ENCODE measurements around the gene PCAT6. TPM values are rescaled to one million over a fixed set of nuclear protein-coding genes. Genes with fewer than 3 reads are reported as not detected.

PCAT6 gene
- total and polyA plus RNA-seq, 2 of the 8 experiments (the other 6 are each of a cell fraction or from before 2014, with no cell fraction given), result 4.6 to 14.7 TPM

GRCh38 chr1:202809597-202810159 is 1.1 kb upstream of the PCAT6 start:
- Histone ChIP-seq H3K79me1 (ENCODE audit: low read depth, low read length) (no peaks in the 10 kb centered on the region), H4K91ac (replicated peaks; ENCODE audit: insufficient read length, low read length) (no peak overlapping the region), H3K56ac (replicated peaks; ENCODE audit: insufficient read length, low read depth, low read length) (no peak overlapping the region), H3K23me2 (ENCODE audit: low read depth, low read length) (peaks cover 14% of the 10 kb centered on the region), H3K4me3 (ENCODE audit: extremely low read depth in 1 of 4, insufficient read depth in 2 of 4, low read depth in 3 of 4, low read length in 4 of 4) (peak overlapping the region; percentile 49 to 84 (median 64); a peak in 5 of 8 replicates), H3K9me3 (ENCODE audit: insufficient read depth in 2 of 2, low read depth in 1 of 2, low read length in 1 of 2) (no peaks in the 10 kb centered on the region), H3K36me3 (ENCODE audit: control insufficient read depth in 2 of 4, insufficient read depth in 4 of 4, low read length in 3 of 4) (no peaks in the 10 kb centered on the region), H3K79me2 (ENCODE audit: control insufficient read depth in 1 of 2, insufficient read depth in 2 of 2, low read length in 2 of 2) (peaks cover 21 to 44% of the 10 kb centered on the region in 2 experiments), H2BK20ac (ENCODE audit: low read length) (peak overlapping the region; percentile 55; the same call in 1 of the 2 replicates), H3K23ac (ENCODE audit: insufficient read length) (no peak overlapping the region), H4K5ac (ENCODE audit: insufficient read length, low read depth, low read length) (no peak overlapping the region), H2AFZ (ENCODE audit: low read length) (0 out of 2 replicates have a peak overlapping the region, but pooled peaks have one; percentile 29), H2AK5ac (ENCODE audit: low read depth, low read length) (no peak overlapping the region), H2BK15ac (ENCODE audit: low read length) (no peak overlapping the region), H4K20me1 (replicated peaks in 1 of 2; ENCODE audit: control insufficient read depth in 1 of 2, insufficient read depth in 2 of 2, low read length in 2 of 2) (no peaks in the 10 kb centered on the region), H4K8ac (ENCODE audit: extremely low read depth, insufficient read depth, low read length) (no peak overlapping the region), H2BK12ac (ENCODE audit: low read depth, low read length) (peak overlapping the region; percentile 84; the same call in 1 of the 2 replicates), H3K14ac (ENCODE audit: insufficient read length) (no peak overlapping the region), H3K27me3 (replicated peaks in 1 of 4; ENCODE audit: control insufficient read depth in 3 of 4, extremely low read depth in 1 of 4, insufficient read depth in 3 of 4, low read length in 3 of 4) (peaks cover 0 to 5% (median 2%) of the 10 kb centered on the region in 4 experiments; a peak in 2 of 7 replicates), H3K4ac (replicated peaks; ENCODE audit: insufficient read length, low read depth, low read length) (no peak overlapping the region), H3K18ac (ENCODE audit: extremely low read depth, low read length) (no peak overlapping the region; the same call in 1 of the 2 replicates), H3K4me2 (ENCODE audit: insufficient read depth in 1 of 2, low read depth in 2 of 2, low read length in 2 of 2) (peak overlapping the region; percentile 80 to 99), H3K27ac (ENCODE audit: low read depth, low read length) (no peak overlapping the region), H2BK5ac (ENCODE audit: low read depth, low read length) (no peak overlapping the region), H3K4me1 (replicated peaks in 1 of 4; ENCODE audit: control insufficient read depth in 3 of 4, insufficient read depth in 4 of 4, low read length in 3 of 4) (peaks cover 15 to 22% (median 18%) of the 10 kb centered on the region in 4 experiments), H2BK120ac (replicated peaks; ENCODE audit: low read depth, low read length) (no peak overlapping the region), H3K9ac (replicated peaks in 1 of 4; ENCODE audit: extremely low read depth in 1 of 4, low read depth in 3 of 4, low read length in 3 of 4) (no peak overlapping the region)
- ChIA-PET CTCF (ENCODE audit: partially characterized antibody) (interaction anchor here (1.0 to 4.9 kb wide), 5 partner anchors 10 to 498 kb away, joined by 3 to 41 read pairs (median 4); no protein-coding TSS in a partner anchor), POLR2A (ENCODE audit: partially characterized antibody) (interaction anchor here (0.9 to 8.4 kb wide), 20 partner anchors 9 to 197 kb away, joined by 3 to 81 read pairs (median 8); partner anchors contain the start of genes CYB5R1, RABIF and TMEM183A)
- WGBS, 2 experiments (ENCODE audit: extremely low coverage in 1 of 2, insufficient coverage in 1 of 2, insufficient read length in 1 of 2, insufficient replicate concordance in 2 of 2, low coverage in 1 of 2, low lambda C conversion rate in 2 of 2, missing lambda C conversion rate in 1 of 2), result 56% methylated on average over 14 of the region's 15 CpGs; no CpG with 5 or more reads in 1 of the 2 experiments
- DNase-seq (ENCODE audit: low read depth in 1 of 2, low spot score in 2 of 2) (no peak), FAIRE-seq (no peak)
- TF ChIP-seq TAF7 (optimal IDR thresholded peaks at IDR 0.05; ENCODE audit: borderline replicate concordance, low read depth, low read length) (no peak), BCL11A (IDR thresholded peaks at IDR 0.05; ENCODE audit: low read depth in 2 of 2, low read length in 2 of 2) (no peak), SUZ12 (IDR thresholded peaks at IDR 0.05; ENCODE audit: low read length) (no peak), BACH1 (IDR thresholded peaks at IDR 0.05; ENCODE audit: low read length) (no peak), POLR2A (IDR thresholded peaks at IDR 0.05; ENCODE audit: control extremely low read depth in 1 of 2, low read depth in 2 of 2, low read length in 2 of 2) (no peak), USF2 (IDR thresholded peaks at IDR 0.05; ENCODE audit: low read length) (no peak), KDM5A (IDR thresholded peaks at IDR 0.05; ENCODE audit: low read length) (no peak), POU5F1 (IDR thresholded peaks at IDR 0.05; ENCODE audit: low read depth, low read length) (no peak), NANOG (IDR thresholded peaks at IDR 0.05; ENCODE audit: insufficient read depth, low read depth, low read length, poor library complexity, severe bottlenecking) (no peak), EGR1 (IDR thresholded peaks at IDR 0.05; ENCODE audit: borderline replicate concordance, low read depth, low read length) (no peak), RAD21 (IDR thresholded peaks at IDR 0.05 in 1 of 2, conservative IDR thresholded peaks at IDR 0.05 in 1 of 2; ENCODE audit: low read depth in 2 of 2, low read length in 2 of 2) (no peak), RFX5 (IDR thresholded peaks at IDR 0.05; ENCODE audit: borderline replicate concordance, low read depth, low read length) (no peak)
